Fibroblast of mammary gland (primary cell): ENCODE measurements around the gene CD28.

Experiments used
- DNase-seq: peaks from one replicate; pipeline ENCODE4 v3.0.0-alpha.2; 2010; ENCODE audit warnings: low read depth
- H3K4me3 ChIP-seq: 2 replicates; pipeline ENCODE4 v1.5.1; 2011; ENCODE audit warnings: low read depth, mild to moderate bottlenecking, low read length, moderate library complexity; ENCODE audit not compliant: control insufficient read depth
- TF ChIP-seq, protein P1 (sequence below): conservative IDR thresholded peaks from 2 replicates; pipeline ENCODE4 v1.5.1; 2011; ENCODE audit warnings: low read depth, low read length, inconsistent platforms; ENCODE audit not compliant: control insufficient read depth, insufficient read depth

The CD28 gene

DNA sequence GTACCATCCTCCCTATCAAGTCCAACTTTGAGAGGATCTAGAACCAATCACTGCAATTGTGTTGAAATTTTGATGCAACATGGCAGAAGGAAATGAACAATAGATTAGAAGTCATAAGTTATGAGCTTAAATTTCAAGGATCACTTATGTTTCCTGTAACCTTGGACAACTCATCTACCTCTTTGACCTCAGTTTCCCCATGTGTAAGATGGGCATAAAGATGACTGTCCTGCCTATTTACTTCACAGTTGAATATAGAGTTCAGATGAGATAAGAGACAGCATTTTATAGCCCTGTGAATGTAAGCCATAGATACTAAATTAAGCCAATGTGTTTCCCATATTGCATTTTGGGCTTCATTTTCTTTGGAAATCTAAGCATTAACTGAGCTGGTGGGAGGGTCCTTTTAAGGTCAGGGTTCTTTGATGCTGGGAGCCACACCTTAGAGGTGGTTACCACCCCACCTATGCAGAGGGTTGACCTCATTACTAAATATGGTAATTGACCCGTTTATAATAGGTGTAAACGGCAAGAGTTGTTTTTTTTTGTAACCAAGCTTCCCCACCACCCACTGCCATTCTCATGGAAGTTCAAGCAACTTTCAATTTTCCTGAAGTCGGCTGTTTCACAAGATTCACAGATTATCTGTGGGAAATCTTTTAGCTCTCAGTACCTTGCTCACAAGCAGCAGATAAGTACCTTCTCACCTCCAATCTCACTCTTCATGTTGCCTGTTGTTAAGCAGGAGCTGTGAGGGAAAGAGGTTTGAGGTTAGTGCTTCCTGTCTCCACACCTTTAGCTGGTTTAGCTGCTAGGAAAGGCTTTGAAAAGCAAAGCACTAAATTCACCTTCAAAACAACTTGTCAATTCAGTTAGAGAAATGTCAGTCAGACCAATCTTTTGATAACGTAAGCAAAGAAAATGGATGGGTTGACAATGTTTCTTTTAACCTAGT, 13.3 kb downstream of the CD28 start:
- H3K4me3 ChIP-seq, result no peak overlapping the region
- TF ChIP-seq, protein P1, sequence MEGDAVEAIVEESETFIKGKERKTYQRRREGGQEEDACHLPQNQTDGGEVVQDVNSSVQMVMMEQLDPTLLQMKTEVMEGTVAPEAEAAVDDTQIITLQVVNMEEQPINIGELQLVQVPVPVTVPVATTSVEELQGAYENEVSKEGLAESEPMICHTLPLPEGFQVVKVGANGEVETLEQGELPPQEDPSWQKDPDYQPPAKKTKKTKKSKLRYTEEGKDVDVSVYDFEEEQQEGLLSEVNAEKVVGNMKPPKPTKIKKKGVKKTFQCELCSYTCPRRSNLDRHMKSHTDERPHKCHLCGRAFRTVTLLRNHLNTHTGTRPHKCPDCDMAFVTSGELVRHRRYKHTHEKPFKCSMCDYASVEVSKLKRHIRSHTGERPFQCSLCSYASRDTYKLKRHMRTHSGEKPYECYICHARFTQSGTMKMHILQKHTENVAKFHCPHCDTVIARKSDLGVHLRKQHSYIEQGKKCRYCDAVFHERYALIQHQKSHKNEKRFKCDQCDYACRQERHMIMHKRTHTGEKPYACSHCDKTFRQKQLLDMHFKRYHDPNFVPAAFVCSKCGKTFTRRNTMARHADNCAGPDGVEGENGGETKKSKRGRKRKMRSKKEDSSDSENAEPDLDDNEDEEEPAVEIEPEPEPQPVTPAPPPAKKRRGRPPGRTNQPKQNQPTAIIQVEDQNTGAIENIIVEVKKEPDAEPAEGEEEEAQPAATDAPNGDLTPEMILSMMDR, result no peak
- no peak for DNase-seq

DNA sequence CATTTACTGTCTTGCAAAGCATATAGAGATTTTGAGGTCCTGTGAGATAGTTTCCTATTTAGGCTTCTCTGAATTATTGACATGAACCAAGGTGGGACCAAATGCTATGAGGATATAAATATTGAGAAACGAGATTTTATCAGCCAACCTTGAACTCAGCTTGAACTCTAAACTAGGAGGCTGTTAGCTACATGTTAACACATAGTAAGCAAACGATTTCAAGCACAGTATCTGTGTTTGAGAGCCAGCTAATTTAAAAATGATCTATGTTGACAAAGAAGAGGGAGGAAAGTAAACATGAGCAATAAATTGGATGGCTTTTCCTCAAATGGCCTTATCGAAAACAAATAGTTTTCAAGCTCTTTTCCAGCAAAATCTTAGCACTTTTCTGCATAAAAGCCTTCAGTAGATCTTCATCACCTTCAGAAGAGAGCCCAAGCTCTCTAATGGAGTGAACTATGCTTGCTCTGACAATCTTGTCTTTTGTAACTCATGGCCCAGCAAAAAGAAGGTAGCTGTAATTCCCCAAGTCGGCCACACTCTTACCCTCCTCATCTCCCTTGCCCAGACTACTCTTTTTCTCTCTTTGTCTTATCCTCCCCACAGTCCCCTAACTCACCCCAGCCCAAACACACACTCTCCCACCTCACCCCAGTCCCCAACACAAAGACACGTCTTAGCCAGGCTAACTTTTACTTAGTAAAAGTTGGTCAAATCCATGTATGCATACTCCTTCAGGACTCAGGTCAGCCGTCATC, 14.7 kb downstream of the CD28 start:
- DNase-seq, result no peak
- no peak overlapping the region for H3K4me3 ChIP-seq
- TF ChIP-seq, protein P1, result no peak

DNA sequence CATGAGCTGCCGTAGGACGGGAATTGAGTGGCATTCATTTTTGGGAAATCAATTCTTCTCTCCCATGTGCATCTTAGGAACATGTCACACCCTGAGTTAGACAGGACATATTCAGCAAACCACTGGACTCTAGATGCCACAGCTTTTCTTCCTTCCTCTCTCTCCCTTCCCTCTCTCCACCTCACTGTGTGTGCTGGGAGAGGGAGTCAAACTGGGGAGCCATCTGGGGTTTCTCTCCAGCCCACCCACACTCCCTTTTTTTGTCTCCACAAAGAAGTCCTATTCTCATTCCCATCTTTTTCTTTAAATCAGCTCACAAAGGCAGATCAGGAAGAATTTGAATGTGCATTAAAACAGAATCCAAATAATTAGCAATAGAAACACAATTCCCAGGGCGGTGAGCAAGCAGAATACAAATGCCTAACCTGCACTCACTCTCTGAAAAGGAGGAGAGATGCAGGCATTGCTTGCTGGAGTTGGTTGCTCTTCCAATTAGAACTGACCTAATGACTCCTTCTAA, 15.4 kb downstream of the CD28 start:
- H3K4me3 ChIP-seq, result no peak overlapping the region
- TF ChIP-seq, protein P1, result no peak
- DNase-seq, result no peak

DNA sequence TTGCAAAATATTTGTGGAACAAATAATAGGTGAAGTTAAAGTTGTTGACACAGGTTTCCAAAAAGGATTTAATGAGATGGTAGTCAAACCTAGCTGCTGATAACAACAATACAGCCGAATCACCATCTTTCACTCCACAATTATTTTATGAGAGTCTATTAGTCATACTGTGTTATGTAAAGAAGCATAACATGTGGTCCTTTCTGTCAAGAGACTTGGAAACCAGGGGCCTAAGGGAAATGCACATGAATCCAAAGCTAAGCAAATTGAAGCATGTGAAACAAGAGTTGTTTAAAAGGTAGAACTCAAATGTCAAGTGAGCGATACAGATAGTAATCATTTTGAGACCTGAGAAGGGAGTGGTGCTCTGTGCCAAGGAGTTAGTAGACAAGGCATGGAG, 16.0 kb downstream of the CD28 start:
- TF ChIP-seq, protein P1, result no peak
- no peak overlapping the region for H3K4me3 ChIP-seq
- peak; percentile 34 for DNase-seq

DNA sequence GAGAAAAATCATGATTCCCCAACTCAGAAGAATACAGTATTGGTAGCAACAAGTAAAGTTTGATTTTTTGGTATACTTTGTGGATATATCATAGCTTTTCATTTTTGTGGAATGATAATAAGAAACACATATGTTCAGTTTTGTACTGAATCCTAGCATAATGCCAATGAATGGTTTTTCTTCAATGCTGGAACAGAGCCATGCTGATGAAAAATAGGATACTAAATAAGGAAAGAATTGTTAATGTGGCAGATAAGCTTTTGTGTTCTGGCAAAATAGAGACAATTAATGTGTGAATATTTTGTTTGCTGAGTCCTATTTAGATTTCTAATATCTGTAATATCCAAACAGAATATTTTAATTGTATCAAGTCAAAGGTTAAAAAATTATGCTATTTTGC, 21.9 kb downstream of the CD28 start:
- H3K4me3 ChIP-seq, result no peak overlapping the region
- TF ChIP-seq, protein P1, result no peak
- DNase-seq, result no peak

DNA sequence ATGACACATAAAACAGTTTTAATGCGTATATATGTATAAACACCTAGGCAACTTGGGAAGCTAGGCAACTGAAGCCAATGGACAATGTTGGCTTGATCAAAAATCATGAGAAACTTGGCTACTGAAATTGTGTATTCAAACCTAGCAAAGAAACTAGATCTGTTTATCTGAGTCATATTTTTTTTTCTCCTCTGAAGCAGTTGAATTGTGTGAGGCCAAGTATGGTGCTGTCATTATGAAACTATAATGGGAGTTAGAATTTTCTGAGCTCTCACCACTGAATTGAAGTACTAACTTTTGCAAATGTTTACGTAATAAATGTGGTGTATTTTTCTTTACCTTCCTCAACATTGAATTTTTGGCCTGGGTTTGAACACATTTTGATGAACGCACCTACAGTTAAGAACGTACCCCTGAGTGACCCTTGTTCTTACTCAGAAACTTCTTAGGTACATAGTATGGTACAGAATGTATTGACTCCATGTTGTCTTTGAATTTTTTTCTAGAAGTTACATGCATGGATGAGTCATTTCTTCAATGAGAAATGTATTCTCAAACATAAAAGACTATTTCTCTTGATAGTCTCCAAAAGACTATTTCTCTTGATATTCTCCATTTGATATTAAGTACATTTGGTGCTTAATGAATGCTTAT, 23.8 kb downstream of the CD28 start:
- no peak overlapping the region for H3K4me3 ChIP-seq
- TF ChIP-seq, protein P1, result no peak
- peak; percentile 26 for DNase-seq
